ENCODE results near the gene PTP4A2.

DNA sequence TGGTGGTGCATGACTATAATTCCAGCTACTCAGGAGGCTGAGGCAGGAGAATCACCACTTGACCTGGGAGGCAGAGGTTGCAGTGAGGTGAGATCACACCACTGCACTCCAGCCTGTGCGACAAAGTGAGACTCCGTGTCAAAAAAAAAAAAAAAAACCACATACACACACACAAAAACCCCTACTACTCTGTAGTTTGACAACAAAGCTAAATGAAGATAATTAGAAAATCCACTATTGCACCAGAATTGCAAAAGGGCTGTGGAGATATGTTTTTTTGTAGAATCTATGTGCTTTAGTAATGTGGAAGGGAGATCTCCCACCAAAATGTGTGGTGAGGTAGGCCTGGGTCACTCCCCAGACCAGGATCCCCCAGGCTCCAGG, 43.3 kb upstream of the PTP4A2 start:
- no peak for TF ChIP-seq EZH2 (IDR thresholded peaks at IDR 0.05; ENCODE audit: borderline replicate concordance, low read depth, low read length, severe bottlenecking)
- TF ChIP-seq, protein P1, sequence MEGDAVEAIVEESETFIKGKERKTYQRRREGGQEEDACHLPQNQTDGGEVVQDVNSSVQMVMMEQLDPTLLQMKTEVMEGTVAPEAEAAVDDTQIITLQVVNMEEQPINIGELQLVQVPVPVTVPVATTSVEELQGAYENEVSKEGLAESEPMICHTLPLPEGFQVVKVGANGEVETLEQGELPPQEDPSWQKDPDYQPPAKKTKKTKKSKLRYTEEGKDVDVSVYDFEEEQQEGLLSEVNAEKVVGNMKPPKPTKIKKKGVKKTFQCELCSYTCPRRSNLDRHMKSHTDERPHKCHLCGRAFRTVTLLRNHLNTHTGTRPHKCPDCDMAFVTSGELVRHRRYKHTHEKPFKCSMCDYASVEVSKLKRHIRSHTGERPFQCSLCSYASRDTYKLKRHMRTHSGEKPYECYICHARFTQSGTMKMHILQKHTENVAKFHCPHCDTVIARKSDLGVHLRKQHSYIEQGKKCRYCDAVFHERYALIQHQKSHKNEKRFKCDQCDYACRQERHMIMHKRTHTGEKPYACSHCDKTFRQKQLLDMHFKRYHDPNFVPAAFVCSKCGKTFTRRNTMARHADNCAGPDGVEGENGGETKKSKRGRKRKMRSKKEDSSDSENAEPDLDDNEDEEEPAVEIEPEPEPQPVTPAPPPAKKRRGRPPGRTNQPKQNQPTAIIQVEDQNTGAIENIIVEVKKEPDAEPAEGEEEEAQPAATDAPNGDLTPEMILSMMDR (IDR thresholded peaks at IDR 0.05; ENCODE audit: borderline replicate concordance, extremely low read depth, low read length, poor library complexity, severe bottlenecking), result no peak

Data from DND-41 (cell line).